Mucosa of stomach (tissue), 1 donor: ENCODE measurements around the gene MRPL38.
"Not testable (repeated sequence)": the region's sequence is repeated elsewhere in the genome, so short reads cannot be mapped to it uniquely, and the experiment has no call there.

Source experiments
- H3K27me3 ChIP-seq: one replicate; pipeline ENCODE4 v1.7.0; 2013; ENCODE audit warnings: mild to moderate bottlenecking, low read length; ENCODE audit not compliant: control insufficient read depth, insufficient read depth
- H3K36me3 ChIP-seq: one replicate; pipeline ENCODE4 v1.7.0; 2013; ENCODE audit warnings: low read length; ENCODE audit not compliant: control insufficient read depth, insufficient read depth
- H3K4me1 ChIP-seq: one replicate; pipeline ENCODE4 v1.7.0; 2013; ENCODE audit warnings: mild to moderate bottlenecking, low read length; ENCODE audit not compliant: control insufficient read depth, insufficient read depth
- H3K4me3 ChIP-seq: one replicate; pipeline ENCODE4 v1.7.0; 2013; ENCODE audit warnings: low read length
- H3K9ac ChIP-seq: one replicate; pipeline ENCODE4 v1.7.0; 2013; ENCODE audit warnings: mild to moderate bottlenecking, low read length, moderate library complexity
- H3K9me3 ChIP-seq: one replicate; pipeline ENCODE4 v1.7.0; 2013; ENCODE audit warnings: mild to moderate bottlenecking, low read length, moderate library complexity; ENCODE audit not compliant: control insufficient read depth
- donor health status: Pancreatic carcinoma.

The MRPL38 gene

GRCh38 chr17:75891605-75892555 is 12.8 kb downstream of the MRPL38 start:
- Histone ChIP-seq H3K4me3 (no peak overlapping the region), H3K4me1 (peaks cover 20% of the 10 kb centered on the region), H3K9me3 (no peaks in the 10 kb centered on the region), H3K27me3 (no peaks in the 10 kb centered on the region), H3K9ac (no peak overlapping the region), H3K36me3 (no peaks in the 10 kb centered on the region)

- Histone ChIP-seq H3K4me3 (no peak overlapping the region), H3K36me3 (no peaks in the 10 kb centered on the region), H3K27me3 (no peaks in the 10 kb centered on the region), H3K9me3 (no peaks in the 10 kb centered on the region), H3K9ac (no peak overlapping the region), H3K4me1 (peaks cover 20% of the 10 kb centered on the region)
These were observed 13.6 kb downstream of the MRPL38 start for GRCh38 chr17:75891022-75891604.

- Histone ChIP-seq H3K27me3 (no peaks in the 10 kb centered on the region), H3K4me1 (peaks cover 5% of the 10 kb centered on the region), H3K9me3 (no peaks in the 10 kb centered on the region), H3K9ac (no peak overlapping the region), H3K4me3 (no peak overlapping the region), H3K36me3 (no peaks in the 10 kb centered on the region)
These were observed 15.2 kb downstream of the MRPL38 start for GRCh38 chr17:75889454-75889853.

GRCh38 chr17:75888484-75888883 is 16.2 kb downstream of the MRPL38 start:
- H3K9ac ChIP-seq, result no peak overlapping the region
- H3K4me1 ChIP-seq, result no peaks in the 10 kb centered on the region
- no peak overlapping the region for H3K4me3 ChIP-seq
- no peaks in the 10 kb centered on the region for H3K9me3 ChIP-seq
- no peaks in the 10 kb centered on the region for H3K27me3 ChIP-seq
- no peaks in the 10 kb centered on the region for H3K36me3 ChIP-seq

- H3K27me3 ChIP-seq, H3K4me3 ChIP-seq, H3K36me3 ChIP-seq, H3K9me3 ChIP-seq, H3K9ac ChIP-seq: not testable (repeated sequence)
- H3K4me1 ChIP-seq, result peaks cover 10% of the 10 kb centered on the region
These were observed 18.8 kb downstream of the MRPL38 start for GRCh38 chr17:75885860-75886259.

- H3K9ac ChIP-seq, result no peak overlapping the region
- H3K4me3 ChIP-seq, result no peak overlapping the region
- H3K9me3 ChIP-seq, result no peaks in the 10 kb centered on the region
- H3K27me3 ChIP-seq, result no peaks in the 10 kb centered on the region
- H3K4me1 ChIP-seq, result peaks cover 10% of the 10 kb centered on the region
- H3K36me3 ChIP-seq, result no peaks in the 10 kb centered on the region
These were observed 19.3 kb downstream of the MRPL38 start for GRCh38 chr17:75885431-75885830.

GRCh38 chr17:75881678-75882454 is 22.8 kb downstream of the MRPL38 start:
- no peaks in the 10 kb centered on the region for H3K27me3 ChIP-seq

GRCh38 chr17:75880266-75880665 is 24.4 kb downstream of the MRPL38 start:
- H3K4me3 ChIP-seq, result no peak overlapping the region
- H3K4me1 ChIP-seq, result peaks cover 39% of the 10 kb centered on the region
- H3K36me3 ChIP-seq, result no peaks in the 10 kb centered on the region
- H3K9ac ChIP-seq, result no peak overlapping the region
- no peaks in the 10 kb centered on the region for H3K9me3 ChIP-seq
- H3K27me3 ChIP-seq, result no peaks in the 10 kb centered on the region

More at GRCh38 chr17:75881678-75882454, 22.8 kb downstream of the MRPL38 start:
- Histone ChIP-seq H3K9ac (no peak overlapping the region), H3K4me3 (no peak overlapping the region), H3K9me3 (no peaks in the 10 kb centered on the region), H3K4me1 (peaks cover 23% of the 10 kb centered on the region), H3K36me3 (no peaks in the 10 kb centered on the region)

GRCh38 chr17:75878174-75878998 is 26.3 kb downstream of the MRPL38 start, which contains the start of gene TRIM47:
Gene TRIM47, minus strand, starts transcription at chr17:75878581. Its CDS starts 33 bp downstream, at chr17:75878548.
- H3K4me1 ChIP-seq, result peaks cover 58% of the 10 kb centered on the region
- H3K27me3 ChIP-seq, result no peaks in the 10 kb centered on the region
- H3K9me3 ChIP-seq, result no peaks in the 10 kb centered on the region
- H3K9ac ChIP-seq, result peak within 1 kb of the TSS; percentile 87
- H3K4me3 ChIP-seq, result peak within 1 kb of the TSS; percentile 94
- H3K36me3 ChIP-seq, result no peaks in the 10 kb centered on the region

GRCh38 chr17:75877752-75878173 is 26.9 kb downstream of the MRPL38 start:
- H3K36me3 ChIP-seq, result no peaks in the 10 kb centered on the region
- no peaks in the 10 kb centered on the region for H3K9me3 ChIP-seq
- peak overlapping the region; percentile 87 for H3K9ac ChIP-seq
- H3K4me1 ChIP-seq, result peaks cover 64% of the 10 kb centered on the region
- peak overlapping the region; percentile 94 for H3K4me3 ChIP-seq
- H3K27me3 ChIP-seq, result no peaks in the 10 kb centered on the region
